WTC11 (cell line): ENCODE data around the gene MYO7B. TPM values are rescaled to one million over a fixed set of nuclear protein-coding genes. Genes with fewer than 3 reads are reported as not detected.

Source experiments
- ATAC-seq: fragments of 200-7000 bp; cut with Tn5 transposase; 2 replicates; pipeline ENCODE4 v1.10.0; 2021; ENCODE audit warnings: mild to moderate bottlenecking, moderate library complexity
- CTCF ChIA-PET: fragments of 300-600 bp; sonication (Branson Sonifier 250); formaldehyde crosslinking; loops from one replicate; lab custom pipeline; 2021; ENCODE audit warnings: antibody characterized with exemption; lab: Charles Lee
- POLR2A ChIA-PET: fragments of 350-600 bp; sonication (Branson Sonifier 250); formaldehyde crosslinking; loops from one replicate; lab custom pipeline; 2021; ENCODE audit warnings: antibody characterized with exemption; lab: Charles Lee
- DNase-seq: peaks from one replicate; pipeline ENCODE4 v3.0.0; 2021; ENCODE audit warnings: low spot score
- H3K27ac Mint-ChIP-seq: 2 replicates; pipeline ENCODE4 v1.8.0; 2021; ENCODE audit warnings: mixed read lengths
- H3K27me3 Mint-ChIP-seq: 2 replicates; pipeline ENCODE4 v1.8.0; 2021; ENCODE audit warnings: low read depth, mild to moderate bottlenecking, moderate library complexity, mixed read lengths
- H3K36me3 Mint-ChIP-seq: 2 replicates; pipeline ENCODE4 v1.8.0; 2021; ENCODE audit warnings: mixed read lengths
- H3K4me1 Mint-ChIP-seq: 2 replicates; pipeline ENCODE4 v1.8.0; 2022; ENCODE audit warnings: mixed read lengths
- H3K4me3 Mint-ChIP-seq: 2 replicates; pipeline ENCODE4 v1.8.0; 2021; ENCODE audit warnings: mild to moderate bottlenecking, moderate library complexity, mixed read lengths
- H3K9me3 Mint-ChIP-seq: 2 replicates; pipeline ENCODE4 v1.8.0; 2021; ENCODE audit warnings: mixed read lengths
- CDX4 ChIP-seq: fragments of 250-450 bp; sonication (Bioruptor Pico); IDR thresholded peaks from 2 replicates; pipeline ENCODE4 v1.9.0; 2021; ENCODE audit warnings: moderate library complexity, mild to moderate bottlenecking, inconsistent platforms, borderline replicate concordance
- ERG ChIP-seq: fragments of 250-450 bp; sonication (Bioruptor Pico); IDR thresholded peaks from 2 replicates; pipeline ENCODE4 v1.8.0; 2021; ENCODE audit warnings: mild to moderate bottlenecking
- FOXJ3 ChIP-seq: sonication (generic); formaldehyde crosslinking; IDR thresholded peaks from 2 replicates; pipeline ENCODE4 v1.9.0; 2021; ENCODE audit warnings: missing genetic modification reagents, mild to moderate bottlenecking, borderline replicate concordance
- GRHL2 ChIP-seq: fragments of 250-450 bp; sonication (Bioruptor Pico); IDR thresholded peaks from 2 replicates; pipeline ENCODE4 v1.8.0; 2022; ENCODE audit warnings: mild to moderate bottlenecking, moderate library complexity; ENCODE audit not compliant: insufficient replicate concordance, severe bottlenecking
- GTF2I ChIP-seq: fragments of 250-450 bp; sonication (Bioruptor Pico); conservative IDR thresholded peaks from 2 replicates; pipeline ENCODE4 v1.4.0; 2021; ENCODE audit warnings: mild to moderate bottlenecking
- NFATC4 ChIP-seq: fragments of 250-450 bp; sonication (Bioruptor Pico); IDR thresholded peaks from 2 replicates; pipeline ENCODE4 v1.9.0; 2021; ENCODE audit warnings: mild to moderate bottlenecking
- NR1H2 ChIP-seq: sonication (generic); formaldehyde crosslinking; IDR thresholded peaks from 2 replicates; pipeline ENCODE4 v1.9.0; 2021; ENCODE audit warnings: mild to moderate bottlenecking, moderate library complexity, missing genetic modification reagents
- PRRX2 ChIP-seq: fragments of 250-450 bp; sonication (Bioruptor Pico); IDR thresholded peaks from 2 replicates; pipeline ENCODE4 v1.8.0; 2021; ENCODE audit warnings: mild to moderate bottlenecking
- RELA ChIP-seq: sonication (generic); formaldehyde crosslinking; IDR thresholded peaks from 2 replicates; pipeline ENCODE4 v1.8.1; 2022; ENCODE audit warnings: missing genetic modification reagents, mild to moderate bottlenecking, borderline replicate concordance
- SMAD3 ChIP-seq: sonication (generic); formaldehyde crosslinking; IDR thresholded peaks from 2 replicates; pipeline ENCODE4 v1.8.0; 2022; ENCODE audit warnings: missing genetic modification reagents, mild to moderate bottlenecking, borderline replicate concordance
- SMAD4 ChIP-seq: sonication (generic); formaldehyde crosslinking; IDR thresholded peaks from 2 replicates; pipeline ENCODE4 v1.8.0; 2022; ENCODE audit warnings: mild to moderate bottlenecking, missing genetic modification reagents
- SP1 ChIP-seq: sonication (generic); formaldehyde crosslinking; conservative IDR thresholded peaks from 2 replicates; pipeline ENCODE4 v1.8.1; 2022; ENCODE audit warnings: missing genetic modification reagents
- TCF7 ChIP-seq: sonication (generic); formaldehyde crosslinking; IDR thresholded peaks from 2 replicates; pipeline ENCODE4 v1.8.0; 2022; ENCODE audit warnings: mild to moderate bottlenecking, low read depth, missing genetic modification reagents, moderate library complexity
- TP53 ChIP-seq: sonication (generic); formaldehyde crosslinking; IDR thresholded peaks from 2 replicates; pipeline ENCODE4 v1.8.1; 2023; ENCODE audit warnings: mild to moderate bottlenecking, missing genetic modification reagents
- USF2 ChIP-seq: sonication (generic); formaldehyde crosslinking; IDR thresholded peaks from 2 replicates; pipeline ENCODE4 v1.8.1; 2023; ENCODE audit warnings: mild to moderate bottlenecking, missing genetic modification reagents, moderate library complexity
- ZNF219 ChIP-seq: sonication (generic); formaldehyde crosslinking; IDR thresholded peaks from 2 replicates; pipeline ENCODE4 v1.8.0; 2023; ENCODE audit warnings: missing genetic modification reagents, mild to moderate bottlenecking, borderline replicate concordance
- ZNF317 ChIP-seq: sonication (generic); formaldehyde crosslinking; IDR thresholded peaks from 2 replicates; pipeline ENCODE4 v1.8.1; 2023; ENCODE audit warnings: low read depth, mild to moderate bottlenecking, moderate library complexity, missing genetic modification reagents, borderline replicate concordance
- ZNF671 ChIP-seq: fragments of 250-450 bp; sonication (Bioruptor Pico); IDR thresholded peaks from 2 replicates; pipeline ENCODE4 v1.8.0; 2021; ENCODE audit warnings: mild to moderate bottlenecking
- ZSCAN18 ChIP-seq: fragments of 250-450 bp; sonication (Bioruptor Pico); IDR thresholded peaks from 2 replicates; pipeline ENCODE4 v2.1.2; 2022; ENCODE audit warnings: mild to moderate bottlenecking, moderate library complexity
- total RNA-seq: library from RNA; stranded (reverse); gene quantifications from 3 replicates; pipeline ENCODE4 v1.2.3, GENCODE V29; 2021
- TF ChIP-seq, protein P1 (sequence below): sonication (generic); formaldehyde crosslinking; IDR thresholded peaks from 2 replicates; pipeline ENCODE4 v1.8.0; 2022; ENCODE audit warnings: missing genetic modification reagents
- TF ChIP-seq, protein P2 (sequence below): fragments of 250-450 bp; sonication (Bioruptor Pico); IDR thresholded peaks from 2 replicates; pipeline ENCODE4 v1.9.0; 2021; ENCODE audit warnings: mild to moderate bottlenecking
- TF ChIP-seq, protein P3 (sequence below): sonication (generic); formaldehyde crosslinking; IDR thresholded peaks from 2 replicates; pipeline ENCODE4 v1.8.0; 2023; ENCODE audit warnings: missing genetic modification reagents

Gene MYO7B
- total RNA-seq, 1 experiment from 2014 or later: not detected

DNA sequence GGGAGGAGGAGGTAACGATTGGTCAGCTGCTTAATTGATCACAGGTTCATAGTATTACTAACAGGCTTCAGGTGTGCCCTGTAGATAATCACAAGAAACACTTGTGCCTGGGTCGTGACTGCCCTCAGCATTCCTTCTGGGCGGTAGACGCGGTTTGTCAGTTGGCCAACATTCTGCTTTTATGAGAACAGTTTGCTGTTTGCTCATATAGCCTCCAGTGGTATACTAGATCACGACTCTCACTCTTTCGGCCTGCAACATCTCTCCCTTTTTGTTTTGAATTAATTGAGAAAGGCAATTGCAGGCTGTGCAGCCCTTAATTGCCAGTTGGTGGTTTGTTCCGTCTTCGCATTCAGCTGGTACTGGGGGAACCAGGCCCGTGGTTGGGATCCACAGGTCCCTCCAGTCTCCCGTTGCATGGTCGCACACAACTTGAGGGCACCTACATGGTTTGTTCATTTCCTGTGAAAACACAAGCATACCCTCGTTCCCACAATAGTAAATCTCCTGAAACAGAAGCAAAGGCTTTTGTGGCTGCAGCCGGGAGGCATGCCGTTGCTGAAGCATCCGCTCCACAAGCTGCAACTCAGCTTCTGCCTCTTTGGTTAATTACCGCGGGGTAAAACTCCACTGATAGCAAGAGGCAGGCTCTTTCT, 80.2 kb downstream of the MYO7B start (continued):
- TF ChIP-seq, protein P1, sequence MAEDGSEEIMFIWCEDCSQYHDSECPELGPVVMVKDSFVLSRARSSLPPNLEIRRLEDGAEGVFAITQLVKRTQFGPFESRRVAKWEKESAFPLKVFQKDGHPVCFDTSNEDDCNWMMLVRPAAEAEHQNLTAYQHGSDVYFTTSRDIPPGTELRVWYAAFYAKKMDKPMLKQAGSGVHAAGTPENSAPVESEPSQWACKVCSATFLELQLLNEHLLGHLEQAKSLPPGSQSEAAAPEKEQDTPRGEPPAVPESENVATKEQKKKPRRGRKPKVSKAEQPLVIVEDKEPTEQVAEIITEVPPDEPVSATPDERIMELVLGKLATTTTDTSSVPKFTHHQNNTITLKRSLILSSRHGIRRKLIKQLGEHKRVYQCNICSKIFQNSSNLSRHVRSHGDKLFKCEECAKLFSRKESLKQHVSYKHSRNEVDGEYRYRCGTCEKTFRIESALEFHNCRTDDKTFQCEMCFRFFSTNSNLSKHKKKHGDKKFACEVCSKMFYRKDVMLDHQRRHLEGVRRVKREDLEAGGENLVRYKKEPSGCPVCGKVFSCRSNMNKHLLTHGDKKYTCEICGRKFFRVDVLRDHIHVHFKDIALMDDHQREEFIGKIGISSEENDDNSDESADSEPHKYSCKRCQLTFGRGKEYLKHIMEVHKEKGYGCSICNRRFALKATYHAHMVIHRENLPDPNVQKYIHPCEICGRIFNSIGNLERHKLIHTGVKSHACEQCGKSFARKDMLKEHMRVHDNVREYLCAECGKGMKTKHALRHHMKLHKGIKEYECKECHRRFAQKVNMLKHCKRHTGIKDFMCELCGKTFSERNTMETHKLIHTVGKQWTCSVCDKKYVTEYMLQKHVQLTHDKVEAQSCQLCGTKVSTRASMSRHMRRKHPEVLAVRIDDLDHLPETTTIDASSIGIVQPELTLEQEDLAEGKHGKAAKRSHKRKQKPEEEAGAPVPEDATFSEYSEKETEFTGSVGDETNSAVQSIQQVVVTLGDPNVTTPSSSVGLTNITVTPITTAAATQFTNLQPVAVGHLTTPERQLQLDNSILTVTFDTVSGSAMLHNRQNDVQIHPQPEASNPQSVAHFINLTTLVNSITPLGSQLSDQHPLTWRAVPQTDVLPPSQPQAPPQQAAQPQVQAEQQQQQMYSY (CRISPR knock-in tag): no peak
- TF ChIP-seq PRRX2 (no peak), ERG (CRISPR knock-in tag) (no peak), NR1H2 (CRISPR knock-in tag) (no peak), ZSCAN18 (no peak), SMAD4 (CRISPR knock-in tag) (no peak), ZNF219 (CRISPR knock-in tag) (no peak), ZNF671 (CRISPR knock-in tag) (no peak)

GRCh38 chr2:127618551-127619202, 83.2 kb downstream of the MYO7B start:
- DNase-seq: no peak
- CTCF ChIA-PET: interaction anchor here (0.6 kb wide), 1 partner anchor 31 kb away, joined by 3 read pairs; no protein-coding TSS in a partner anchor

More at GRCh38 chr2:127618551-127619202, 83.2 kb downstream of the MYO7B start:
- Mint-ChIP-seq H3K27me3 (no peaks in the 10 kb centered on the region), H3K4me3 (no peak overlapping the region), H3K27ac (no peak overlapping the region), H3K4me1 (no peaks in the 10 kb centered on the region), H3K9me3 (peaks cover 10% of the 10 kb centered on the region), H3K36me3 (no peaks in the 10 kb centered on the region)
- TF ChIP-seq FOXJ3 (CRISPR knock-in tag) (no peak), SP1 (CRISPR knock-in tag) (no peak), TCF7 (no peak), NFATC4 (no peak), SMAD3 (no peak), TP53 (no peak), CDX4 (no peak), RELA (no peak), GTF2I (CRISPR knock-in tag) (no peak), ZNF219 (CRISPR knock-in tag) (no peak), NR1H2 (CRISPR knock-in tag) (no peak), USF2 (CRISPR knock-in tag) (no peak), GRHL2 (CRISPR knock-in tag) (no peak), ZNF317 (CRISPR knock-in tag) (no peak)
- TF ChIP-seq, protein P2, sequence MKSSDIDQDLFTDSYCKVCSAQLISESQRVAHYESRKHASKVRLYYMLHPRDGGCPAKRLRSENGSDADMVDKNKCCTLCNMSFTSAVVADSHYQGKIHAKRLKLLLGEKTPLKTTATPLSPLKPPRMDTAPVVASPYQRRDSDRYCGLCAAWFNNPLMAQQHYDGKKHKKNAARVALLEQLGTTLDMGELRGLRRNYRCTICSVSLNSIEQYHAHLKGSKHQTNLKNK: no peak
- TF ChIP-seq, protein P3, sequence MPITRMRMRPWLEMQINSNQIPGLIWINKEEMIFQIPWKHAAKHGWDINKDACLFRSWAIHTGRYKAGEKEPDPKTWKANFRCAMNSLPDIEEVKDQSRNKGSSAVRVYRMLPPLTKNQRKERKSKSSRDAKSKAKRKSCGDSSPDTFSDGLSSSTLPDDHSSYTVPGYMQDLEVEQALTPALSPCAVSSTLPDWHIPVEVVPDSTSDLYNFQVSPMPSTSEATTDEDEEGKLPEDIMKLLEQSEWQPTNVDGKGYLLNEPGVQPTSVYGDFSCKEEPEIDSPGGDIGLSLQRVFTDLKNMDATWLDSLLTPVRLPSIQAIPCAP (CRISPR knock-in tag): no peak
- ATAC-seq: no peak
- POLR2A ChIA-PET: no interaction called here
